ENCODE data around the gene CPAMD8.
"Not testable (repeated sequence)": the region's sequence is repeated elsewhere in the genome, so short reads cannot be mapped to it uniquely, and the experiment has no call there.

The CPAMD8 gene

DNA sequence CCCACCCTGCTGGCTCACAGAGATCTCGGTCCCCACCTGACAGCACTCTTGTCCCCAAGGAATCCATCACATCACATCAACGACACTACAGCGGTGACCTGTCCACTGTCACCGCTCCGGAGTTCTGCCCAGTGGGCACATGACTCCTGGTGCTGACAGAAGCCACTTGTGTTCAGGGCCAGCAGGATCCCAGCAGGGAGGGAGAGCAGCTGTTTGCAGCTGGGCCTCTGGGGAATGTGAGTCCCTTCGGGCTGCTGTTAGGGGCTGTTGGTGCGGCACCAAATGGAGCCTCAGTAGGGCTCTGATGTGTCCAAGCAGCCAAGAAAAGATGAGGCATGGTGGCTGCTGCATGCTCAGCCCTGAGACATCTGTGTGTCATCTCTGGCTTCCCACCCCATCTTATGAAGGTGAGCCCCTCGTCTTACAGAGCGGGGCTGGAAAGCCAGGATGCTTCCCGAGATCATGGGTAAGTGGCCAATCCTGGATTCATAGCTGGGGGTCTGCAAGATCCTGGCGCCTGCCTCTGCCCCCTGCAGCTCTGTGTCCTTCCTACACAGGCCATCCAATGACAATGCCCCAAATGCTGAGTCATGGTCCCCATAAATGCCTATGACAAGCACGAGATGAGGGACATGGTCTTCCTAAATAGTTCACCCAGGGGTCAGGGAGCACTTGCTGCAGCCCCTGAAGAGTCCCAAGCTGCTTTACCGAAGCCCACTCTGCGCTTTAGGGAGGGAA is 81.8 kb downstream of the CPAMD8 start:
- no peak for DNase-seq

DNA sequence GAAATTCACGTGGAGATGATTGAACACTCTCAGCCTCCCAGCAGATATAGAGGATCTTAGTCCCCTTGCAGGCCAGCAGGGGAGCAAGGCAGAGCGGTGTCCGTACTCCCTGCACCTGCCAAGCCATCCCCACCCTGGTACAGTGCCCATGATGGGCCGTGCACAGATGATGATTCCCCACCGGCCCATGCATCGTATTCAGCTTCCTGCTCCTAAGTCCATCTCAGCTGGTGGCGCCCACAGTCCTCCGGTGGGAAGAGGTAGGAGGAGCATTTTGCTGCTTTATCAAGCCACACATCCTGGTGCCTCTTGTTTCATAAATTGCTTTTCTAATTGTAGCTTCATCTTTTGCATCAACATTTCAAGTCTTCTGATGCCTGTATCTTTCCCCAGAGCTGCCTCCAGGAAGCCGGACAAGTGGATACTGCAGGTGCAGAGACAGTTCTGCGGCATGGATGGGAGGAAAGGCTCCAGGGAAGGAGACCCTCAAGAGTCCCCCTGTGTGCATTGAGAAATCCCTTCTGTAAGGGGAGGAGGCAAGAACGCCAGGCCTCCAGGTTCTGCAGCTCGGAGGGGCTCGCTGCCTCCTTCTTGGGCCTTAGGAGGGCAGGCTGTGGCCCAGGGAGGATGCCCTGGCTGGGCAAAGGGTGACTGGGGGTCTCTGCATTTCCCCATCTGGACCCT is 82.5 kb downstream of the CPAMD8 start:
- DNase-seq: no peak

GRCh38 chr19:16943090-16943489 is 83.5 kb downstream of the CPAMD8 start:
- not testable (repeated sequence) for DNase-seq

GRCh38 chr19:16942583-16942982 is 84.0 kb downstream of the CPAMD8 start:
- no peak for DNase-seq

DNA sequence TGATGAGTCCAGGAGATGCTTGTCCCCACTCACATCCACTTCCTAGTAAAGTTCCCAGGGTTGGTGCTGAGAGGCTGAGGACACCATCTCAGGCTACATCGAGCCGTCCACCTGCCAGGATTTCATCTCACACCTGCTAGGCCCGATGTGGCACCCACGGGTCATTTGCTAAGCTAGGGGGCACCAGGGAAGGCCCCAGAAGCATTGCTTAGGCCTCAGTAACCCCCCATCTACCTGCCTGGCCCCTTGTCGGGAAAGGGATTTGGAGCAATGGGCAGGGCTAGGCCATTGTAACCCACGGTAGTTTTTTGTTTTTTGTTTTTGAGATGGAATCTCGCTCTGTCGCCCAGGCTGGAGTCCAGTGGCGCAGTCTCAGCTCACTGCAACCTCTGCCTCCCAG is 86.0 kb downstream of the CPAMD8 start:
- DNase-seq: no peak

GRCh38 chr19:16940063-16940462 is 86.5 kb downstream of the CPAMD8 start:
- not testable (repeated sequence) for DNase-seq

DNA sequence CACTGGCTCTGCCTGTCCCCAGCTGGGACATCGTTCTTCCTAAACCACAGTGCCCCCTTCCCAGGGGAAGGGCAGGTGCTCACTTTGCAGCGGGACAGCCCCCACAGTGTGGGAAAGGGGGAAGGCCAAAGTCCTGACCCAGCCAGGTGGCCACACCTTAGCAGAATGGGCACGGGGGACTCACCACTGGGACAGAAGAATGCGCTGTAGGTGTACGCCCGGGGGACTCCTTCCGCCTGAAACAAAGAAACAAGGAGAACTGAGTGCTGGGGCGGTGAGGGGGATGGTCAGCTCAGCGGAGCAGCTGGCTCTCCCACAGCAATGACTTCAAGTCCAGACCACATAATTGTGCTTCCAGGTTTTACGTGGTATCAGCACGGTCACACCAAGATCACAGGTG is 88.4 kb downstream of the CPAMD8 start:
- no peak for DNase-seq

GRCh38 chr19:16937796-16938195 is 88.8 kb downstream of the CPAMD8 start:
- not testable (repeated sequence) for DNase-seq

DNA sequence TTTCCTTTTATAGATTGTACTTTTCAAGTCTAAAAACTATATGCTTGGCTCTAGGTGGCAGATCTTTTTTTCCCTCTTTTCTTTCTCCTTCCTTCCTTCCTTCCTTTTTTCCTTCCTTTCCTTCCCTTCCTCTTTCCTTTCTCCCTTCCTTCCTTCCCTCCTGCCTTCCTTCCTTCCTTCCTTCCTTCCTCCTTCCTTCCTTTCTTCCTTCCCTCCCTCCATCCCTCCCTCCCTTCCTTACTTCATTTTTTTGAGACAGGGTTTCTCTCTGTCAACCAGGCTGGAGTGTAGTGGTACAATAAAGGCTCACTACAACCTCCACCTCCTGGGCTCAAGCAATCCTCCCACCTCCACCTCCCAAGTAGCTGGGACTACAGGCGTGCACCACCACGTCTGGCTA is 89.7 kb downstream of the CPAMD8 start:
- no peak for DNase-seq

DNA sequence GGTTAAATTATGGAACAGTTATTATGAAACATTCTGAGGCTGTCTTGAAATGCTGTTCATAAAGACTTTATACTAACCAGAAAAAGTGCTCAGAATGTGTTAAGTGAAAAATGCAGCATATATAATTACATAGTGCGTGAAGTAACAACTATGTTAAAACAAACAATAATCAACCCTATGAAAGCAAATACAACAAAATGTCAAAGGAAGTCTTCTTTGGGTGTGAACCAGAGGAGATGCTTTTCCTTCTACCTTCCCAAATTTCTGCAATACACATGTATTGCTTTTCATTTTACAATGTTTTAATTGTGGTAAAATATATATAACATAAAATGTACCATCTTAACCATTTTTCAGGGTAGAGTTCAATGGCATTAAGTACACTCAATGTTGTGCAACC is 92.1 kb downstream of the CPAMD8 start:
- DNase-seq: no peak

DNA sequence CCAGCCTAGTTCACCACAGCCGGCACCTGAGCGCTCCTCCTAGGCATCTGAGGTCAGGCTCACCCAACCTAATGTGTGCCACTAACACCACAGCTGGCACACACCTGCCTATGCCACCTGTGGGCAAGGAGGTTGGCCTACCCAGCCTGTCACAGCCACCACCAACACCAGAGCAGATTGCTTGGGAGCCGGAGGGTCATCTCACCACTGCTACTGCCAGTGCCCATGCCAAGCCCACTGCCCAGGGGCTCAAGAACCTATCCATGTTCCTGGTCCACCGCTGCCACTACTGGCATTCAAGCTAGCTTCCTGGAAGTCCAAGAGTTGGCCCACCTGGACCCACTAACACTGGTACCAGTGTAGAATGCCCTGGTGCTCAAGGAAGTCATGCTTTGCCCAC is 95.3 kb downstream of the CPAMD8 start:
- DNase-seq: no peak

DNA sequence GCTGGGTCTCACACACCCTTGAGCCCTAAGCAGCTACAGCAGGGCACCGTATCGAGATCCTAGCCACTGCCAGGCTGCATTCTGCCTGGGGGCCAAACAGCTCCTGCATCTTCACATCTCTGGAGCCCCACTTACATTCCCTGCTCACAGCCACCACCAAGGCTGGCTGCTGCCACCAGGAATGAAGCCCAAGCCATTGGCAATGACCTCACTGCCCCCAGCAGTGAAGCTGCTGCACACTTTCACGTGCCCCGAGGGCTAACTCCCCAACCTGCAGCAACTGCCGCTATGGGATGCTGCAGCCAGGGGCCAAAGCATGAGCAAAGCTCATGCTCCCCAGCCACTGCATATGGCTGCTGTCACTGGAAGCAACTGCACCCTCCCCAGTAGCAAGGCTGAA is 95.9 kb downstream of the CPAMD8 start:
- no peak for DNase-seq

GRCh38 chr19:16928916-16929315 is 97.7 kb downstream of the CPAMD8 start:
- DNase-seq: no peak

GRCh38 chr19:16928351-16928750 is 98.3 kb downstream of the CPAMD8 start:
- no peak for DNase-seq

GRCh38 chr19:16927883-16928282 is 98.7 kb downstream of the CPAMD8 start:
- DNase-seq: no peak

DNA sequence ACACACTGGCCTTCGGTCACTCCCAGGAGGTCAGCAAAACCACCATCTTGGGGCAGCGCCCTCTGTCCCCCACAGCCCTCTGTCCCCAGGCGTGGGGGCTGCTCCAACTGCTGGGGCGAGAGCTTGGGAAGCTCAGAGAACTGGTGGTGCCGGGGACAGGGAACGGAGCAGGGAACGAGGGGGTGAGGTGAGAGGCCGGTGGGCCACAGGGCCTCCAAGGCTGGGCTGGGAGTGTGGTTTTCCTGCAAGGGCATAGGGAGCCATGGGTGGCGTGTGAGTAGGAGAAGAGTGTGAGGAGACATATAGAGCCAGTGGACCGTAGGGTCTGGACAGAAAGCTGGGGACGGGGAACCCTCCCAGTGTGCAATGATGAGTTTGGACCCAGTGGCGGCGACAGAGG is 103.7 kb downstream of the CPAMD8 start:
- no peak for DNase-seq

- DNase-seq: no peak
Observed at GRCh38 chr19:16922592-16922934, 104.0 kb downstream of the CPAMD8 start.

GRCh38 chr19:16921766-16922591 is 104.6 kb downstream of the CPAMD8 start:
- no peak for DNase-seq

- peak; percentile 91 for DNase-seq
Observed at GRCh38 chr19:16920816-16921529, 105.6 kb downstream of the CPAMD8 start.

DNA sequence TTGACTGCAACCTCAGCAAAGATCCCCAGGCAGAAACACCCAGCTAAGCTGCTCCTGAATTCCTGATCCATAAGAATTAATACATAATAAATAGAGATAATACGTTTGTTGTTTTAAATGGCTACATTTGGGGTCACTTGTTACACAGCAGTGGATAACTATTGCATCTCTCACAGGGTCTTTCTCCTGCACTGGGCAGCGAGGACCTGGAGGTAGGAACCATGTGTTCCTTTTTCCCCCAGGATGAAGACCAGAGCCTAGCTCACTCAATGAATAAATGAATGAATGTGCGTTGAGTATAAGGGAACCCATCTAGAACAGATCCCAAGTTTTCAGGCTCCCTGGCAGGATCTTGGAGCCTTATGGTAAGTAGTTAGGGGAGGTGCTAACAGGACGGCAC is 107.1 kb downstream of the CPAMD8 start:
- DNase-seq: no peak

DNA sequence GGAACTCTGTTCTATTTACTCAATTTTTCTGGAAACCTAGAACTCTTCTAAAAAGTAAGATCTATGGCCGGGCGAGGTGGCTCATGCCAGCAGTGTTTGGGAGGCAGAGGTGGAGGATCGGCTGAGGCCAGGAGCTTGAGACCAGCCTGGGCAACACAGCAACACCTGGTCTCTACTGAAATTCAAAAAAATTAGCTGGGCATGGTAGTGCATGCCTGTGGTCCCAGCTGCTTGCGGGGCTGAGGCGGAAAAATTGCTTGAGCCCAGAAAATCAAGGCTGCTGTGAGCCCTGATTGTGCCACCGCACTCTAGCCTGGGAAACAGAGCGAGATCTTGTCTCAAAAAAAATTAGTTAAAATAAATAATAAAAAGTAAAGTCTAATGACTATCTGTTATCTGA is 109.2 kb downstream of the CPAMD8 start:
- DNase-seq: no peak

GRCh38 chr19:16915734-16916133 is 110.9 kb downstream of the CPAMD8 start:
- DNase-seq: no peak

- no peak for DNase-seq
Observed at GRCh38 chr19:16915135-16915534, 111.5 kb downstream of the CPAMD8 start.

Data from EL (cell line).